Parathyroid adenoma (tissue), 2 donors: Measurements from ENCODE around the gene PTPRB.

Source experiments
- H2AFZ ChIP-seq: fragments of 300-600 bp; sonication (generic); one replicate; pipeline ENCODE4 v1.7.0; 2017; ENCODE audit warnings: antibody characterized with exemption, mild to moderate bottlenecking
- H3K27ac ChIP-seq: fragments of 300-600 bp; sonication (generic); one replicate; pipeline ENCODE4 v1.7.0; 2017
- H3K27me3 ChIP-seq: fragments of 300-600 bp; sonication (generic); one replicate; pipeline ENCODE4 v1.7.0; 2017; ENCODE audit warnings: low read length; ENCODE audit not compliant: control insufficient read depth, insufficient read depth
- H3K36me3 ChIP-seq: fragments of 300-600 bp; sonication (generic); one replicate; pipeline ENCODE4 v1.7.0; 2017; ENCODE audit warnings: low read length; ENCODE audit not compliant: control insufficient read depth, insufficient read depth
- H3K4me1 ChIP-seq: fragments of 300-600 bp; sonication (generic); one replicate; pipeline ENCODE4 v1.7.0; 2017; ENCODE audit warnings: control low read depth
- H3K4me2 ChIP-seq: fragments of 300-600 bp; sonication (generic); one replicate; pipeline ENCODE4 v1.7.0; 2017; ENCODE audit warnings: low read length
- H3K4me3 ChIP-seq: fragments of 300-600 bp; sonication (generic); one replicate; pipeline ENCODE4 v1.7.0; 2017; ENCODE audit warnings: low read depth, low read length
- H3K79me2 ChIP-seq: fragments of 300-600 bp; sonication (generic); one replicate; pipeline ENCODE4 v1.7.0; 2017; ENCODE audit warnings: control low read depth
- H3K9ac ChIP-seq: fragments of 300-600 bp; sonication (generic); one replicate; pipeline ENCODE4 v1.7.0; 2017; ENCODE audit warnings: mild to moderate bottlenecking
- H3K9me3 ChIP-seq: fragments of 300-600 bp; sonication (generic); one replicate; pipeline ENCODE4 v1.7.0; 2017; ENCODE audit warnings: low read length; ENCODE audit not compliant: control insufficient read depth
- CTCF ChIP-seq: fragments of 300-600 bp; sonication (generic); IDR thresholded peaks from one replicate; pipeline ENCODE4 v1.7.0; 2017; ENCODE audit warnings: antibody characterized with exemption, mild to moderate bottlenecking
- donor health status: primary hyperparathyroidism.

Gene PTPRB

DNA sequence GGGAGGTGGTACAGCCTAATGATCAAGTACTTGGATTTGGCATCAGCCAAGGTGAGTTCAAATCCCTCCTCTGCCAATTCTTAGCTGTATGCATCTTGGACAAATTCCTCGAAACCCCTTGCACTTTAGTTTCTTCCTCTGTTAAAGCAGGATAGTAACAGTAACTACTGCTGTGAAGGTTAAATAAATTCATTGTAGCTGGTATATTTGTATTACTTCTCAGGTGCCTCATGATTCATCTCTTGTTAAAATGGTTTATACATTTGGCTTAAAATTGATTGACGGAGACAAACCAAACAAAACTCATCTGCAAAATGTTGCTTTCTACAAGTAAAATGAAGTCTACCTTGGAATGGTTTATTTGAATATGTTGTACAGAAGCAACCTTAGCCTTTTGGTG lies 2.3 kb upstream of the PTPRB start:
- Histone ChIP-seq H3K79me2 (no peaks in the 10 kb centered on the region), H3K9ac (no peak overlapping the region), H3K4me1 (no peaks in the 10 kb centered on the region), H2AFZ (no peak overlapping the region), H3K36me3 (no peaks in the 10 kb centered on the region), H3K4me2 (no peak overlapping the region), H3K27me3 (no peaks in the 10 kb centered on the region), H3K9me3 (no peaks in the 10 kb centered on the region), H3K27ac (no peak overlapping the region), H3K4me3 (no peak overlapping the region)
- TF ChIP-seq CTCF, result no peak

DNA sequence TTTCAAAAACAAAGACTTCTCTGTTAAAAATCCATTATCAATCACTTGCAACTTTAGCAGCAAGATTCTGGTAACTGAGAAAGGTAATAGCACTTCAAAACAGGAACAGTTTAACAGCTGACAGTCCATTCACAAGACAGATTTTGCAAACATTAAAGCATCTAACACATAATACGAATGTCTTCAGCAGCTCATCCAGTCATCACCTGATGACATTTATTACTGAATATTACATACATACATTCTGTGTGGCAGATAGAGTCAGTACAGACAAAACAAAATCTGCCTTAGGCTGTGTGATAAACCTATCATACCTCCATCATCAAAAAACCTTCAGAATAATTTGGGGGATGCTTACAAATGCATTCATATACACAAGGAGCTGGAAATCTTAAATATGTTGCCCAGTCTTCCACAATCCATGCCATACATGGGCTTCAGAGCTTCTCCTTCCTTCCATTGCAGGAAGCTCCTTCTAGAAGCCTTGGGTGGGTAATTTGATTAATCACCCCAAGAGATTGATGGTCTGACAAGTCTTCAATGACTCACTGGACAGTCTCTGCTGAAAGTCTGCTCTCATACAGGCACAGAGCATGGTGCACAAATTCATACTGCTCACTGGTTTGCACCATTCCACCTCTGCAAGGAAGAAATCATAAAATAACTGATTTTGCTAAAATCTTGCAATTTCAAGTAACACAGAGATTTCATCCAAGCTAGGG lies 1.6 kb upstream of the PTPRB start:
- no peak overlapping the region for H3K27ac ChIP-seq
- TF ChIP-seq CTCF, result no peak
- no peak overlapping the region for H3K4me2 ChIP-seq
- H3K4me1 ChIP-seq, result no peaks in the 10 kb centered on the region
- H3K9ac ChIP-seq, result no peak overlapping the region
- no peaks in the 10 kb centered on the region for H3K9me3 ChIP-seq
- H3K36me3 ChIP-seq, result no peaks in the 10 kb centered on the region
- no peaks in the 10 kb centered on the region for H3K27me3 ChIP-seq
- no peak overlapping the region for H2AFZ ChIP-seq
- no peaks in the 10 kb centered on the region for H3K79me2 ChIP-seq
- H3K4me3 ChIP-seq, result no peak overlapping the region

- Histone ChIP-seq H3K27ac (no peak overlapping the region), H3K4me3 (no peak overlapping the region), H3K4me2 (no peak overlapping the region), H2AFZ (no peak overlapping the region), H3K9me3 (no peaks in the 10 kb centered on the region), H3K9ac (no peak overlapping the region), H3K27me3 (no peaks in the 10 kb centered on the region), H3K79me2 (no peaks in the 10 kb centered on the region), H3K4me1 (no peaks in the 10 kb centered on the region), H3K36me3 (no peaks in the 10 kb centered on the region)
- no peak for TF ChIP-seq CTCF
Observed at GRCh38 chr12:70635755-70636154, 1.5 kb downstream of the PTPRB start.

DNA sequence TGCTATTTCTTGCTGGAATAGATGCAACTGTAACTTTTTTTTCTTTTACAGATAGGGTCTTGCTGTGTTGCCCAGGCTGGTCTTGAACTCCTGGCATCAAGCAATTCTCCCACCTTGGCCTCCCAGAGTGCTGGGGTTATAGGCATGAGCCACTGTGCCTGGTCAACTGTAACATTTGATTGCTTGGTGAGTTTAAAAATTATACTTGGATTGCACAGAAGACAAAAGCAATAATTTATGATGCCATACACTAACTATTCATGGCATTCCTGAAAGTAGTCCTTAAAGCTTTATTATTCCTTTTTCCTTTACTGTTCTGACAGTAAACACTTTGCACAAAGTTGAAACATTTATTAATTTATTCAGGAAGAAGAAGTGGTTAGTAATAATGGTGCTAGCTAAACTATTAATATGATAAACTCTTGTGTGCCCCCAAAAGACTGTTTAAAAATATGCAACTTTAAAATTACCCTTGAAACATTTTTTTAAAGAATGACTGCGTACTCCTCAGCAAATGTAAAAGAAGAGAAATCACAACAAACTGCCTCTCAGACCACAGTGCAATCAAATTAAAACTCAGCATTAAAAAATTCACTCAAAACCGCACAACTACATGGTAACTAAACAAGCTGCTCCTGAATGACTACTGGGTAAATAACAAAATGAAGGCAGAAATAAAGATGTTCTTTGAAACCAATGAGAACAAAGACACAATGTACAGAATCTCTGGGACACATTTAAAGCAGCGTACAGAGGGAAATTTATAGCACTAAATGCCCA lies 8.3 kb downstream of the PTPRB start:
- no peak overlapping the region for H3K9ac ChIP-seq
- no peak overlapping the region for H3K4me3 ChIP-seq
- H2AFZ ChIP-seq, result no peak overlapping the region
- peaks cover 4% of the 10 kb centered on the region for H3K27me3 ChIP-seq
- H3K27ac ChIP-seq, result no peak overlapping the region
- no peaks in the 10 kb centered on the region for H3K79me2 ChIP-seq
- no peaks in the 10 kb centered on the region for H3K9me3 ChIP-seq
- no peaks in the 10 kb centered on the region for H3K36me3 ChIP-seq
- H3K4me2 ChIP-seq, result no peak overlapping the region
- no peaks in the 10 kb centered on the region for H3K4me1 ChIP-seq
- TF ChIP-seq CTCF, result no peak
